HG02678 (cell line): ENCODE data around the gene OPN4.
"Not testable (repeated sequence)": the region's sequence is repeated elsewhere in the genome, so short reads cannot be mapped to it uniquely, and the experiment has no call there.

Source experiments
- ATAC-seq: cut with Tn5 transposase; IDR thresholded peaks from one replicate; pipeline ENCODE4 v1.9.1; 2021; ENCODE audit warnings: mild to moderate bottlenecking, moderate library complexity; ENCODE audit not compliant: unreplicated experiment

OPN4 gene, protein sequence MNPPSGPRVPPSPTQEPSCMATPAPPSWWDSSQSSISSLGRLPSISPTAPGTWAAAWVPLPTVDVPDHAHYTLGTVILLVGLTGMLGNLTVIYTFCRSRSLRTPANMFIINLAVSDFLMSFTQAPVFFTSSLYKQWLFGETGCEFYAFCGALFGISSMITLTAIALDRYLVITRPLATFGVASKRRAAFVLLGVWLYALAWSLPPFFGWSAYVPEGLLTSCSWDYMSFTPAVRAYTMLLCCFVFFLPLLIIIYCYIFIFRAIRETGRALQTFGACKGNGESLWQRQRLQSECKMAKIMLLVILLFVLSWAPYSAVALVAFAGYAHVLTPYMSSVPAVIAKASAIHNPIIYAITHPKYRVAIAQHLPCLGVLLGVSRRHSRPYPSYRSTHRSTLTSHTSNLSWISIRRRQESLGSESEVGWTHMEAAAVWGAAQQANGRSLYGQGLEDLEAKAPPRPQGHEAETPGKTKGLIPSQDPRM

DNA sequence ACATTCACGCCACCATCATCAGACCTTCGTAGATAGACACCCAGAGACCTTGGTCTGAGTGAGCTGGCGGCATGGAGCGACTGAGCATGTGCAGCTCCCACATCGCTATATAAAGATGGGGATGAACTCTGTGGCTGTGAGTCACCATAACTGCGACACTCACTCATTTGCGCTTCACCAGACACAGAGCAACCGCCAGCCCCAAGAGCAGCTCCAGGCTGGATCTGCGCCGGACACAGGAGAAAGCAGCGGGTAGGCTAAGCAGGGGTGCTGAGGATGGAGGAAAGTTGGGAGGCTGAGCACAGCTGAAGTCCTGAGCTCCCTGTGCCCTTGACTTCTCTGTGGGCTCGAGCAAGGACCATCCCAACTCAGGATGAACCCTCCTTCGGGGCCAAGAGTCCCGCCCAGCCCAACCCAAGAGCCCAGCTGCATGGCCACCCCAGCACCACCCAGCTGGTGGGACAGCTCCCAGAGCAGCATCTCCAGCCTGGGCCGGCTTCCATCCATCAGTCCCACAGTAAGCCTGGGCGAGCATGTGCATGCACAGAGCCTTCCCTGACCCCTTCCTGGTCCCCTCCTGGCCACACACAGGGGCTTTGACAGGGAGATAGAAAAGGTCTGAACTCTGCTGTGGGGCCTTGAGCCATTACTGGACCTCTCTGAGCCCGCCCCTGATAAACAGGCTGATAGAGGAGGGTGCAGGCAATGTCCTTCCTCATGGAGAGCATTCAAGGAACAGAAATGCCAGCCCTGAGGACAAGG, at the start of gene OPN4:
Gene OPN4, plus strand, starts transcription at position 137 of the 762 bp plus-strand sequence. Its CDS starts 237 bp downstream, at position 374.
- no peak for ATAC-seq

DNA sequence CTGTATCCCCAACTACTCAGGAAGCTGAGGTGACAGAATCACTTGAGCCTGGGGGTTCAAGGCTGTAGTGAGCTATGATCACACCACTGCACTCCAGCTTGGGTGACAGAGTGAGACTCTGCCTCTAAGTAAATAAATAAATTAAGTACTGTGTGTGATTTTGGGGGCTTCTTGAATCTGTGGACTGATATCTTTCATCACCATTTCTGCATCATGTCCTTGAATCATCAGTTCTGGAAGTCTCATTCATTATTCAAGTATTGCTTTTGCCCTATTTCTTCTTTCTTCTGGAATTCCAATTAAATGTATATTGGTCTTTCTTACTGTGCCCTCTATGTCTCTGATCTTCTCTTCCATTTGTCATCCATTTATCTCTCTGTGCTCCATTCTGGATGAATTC, 46.7 kb upstream of the OPN4 start:
- no peak for ATAC-seq

DNA sequence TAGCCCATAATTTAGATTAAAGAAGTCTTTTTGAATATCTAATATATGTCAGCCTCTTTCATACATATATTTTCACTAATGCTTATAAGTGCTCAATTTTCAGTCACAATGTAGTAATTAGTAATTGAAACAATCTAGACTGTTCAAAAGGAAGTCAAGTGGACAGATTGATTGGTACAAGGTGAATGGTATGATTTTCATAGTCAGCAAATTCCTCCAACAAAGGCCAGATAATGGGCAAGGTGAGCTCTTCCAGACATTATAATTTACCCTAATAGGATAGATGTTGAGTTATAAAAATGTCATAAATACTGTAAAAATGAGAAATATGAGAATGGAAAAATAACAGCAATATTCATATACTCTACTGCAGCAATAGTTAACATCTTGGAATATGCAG, 44.4 kb upstream of the OPN4 start:
- no peak for ATAC-seq

DNA sequence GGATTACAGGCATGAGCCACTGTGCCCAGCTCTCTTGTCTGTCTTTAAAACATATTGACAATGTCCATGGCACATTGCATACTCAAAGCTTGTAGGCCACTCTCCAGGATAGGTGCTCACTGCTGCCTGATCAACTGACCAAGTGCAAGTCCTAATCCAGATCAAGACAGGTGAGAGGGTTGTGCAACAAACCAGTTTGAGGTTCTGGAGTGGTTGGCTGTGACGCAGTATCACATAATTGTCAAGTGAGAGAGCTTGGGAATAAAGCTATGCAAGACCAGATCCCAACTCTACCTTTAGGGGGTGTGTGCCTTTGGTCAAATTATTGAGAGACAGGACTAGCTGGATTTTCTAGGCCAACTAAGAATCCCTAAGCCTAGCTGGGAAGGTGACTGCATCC, 43.0 kb upstream of the OPN4 start:
- ATAC-seq = no peak

DNA sequence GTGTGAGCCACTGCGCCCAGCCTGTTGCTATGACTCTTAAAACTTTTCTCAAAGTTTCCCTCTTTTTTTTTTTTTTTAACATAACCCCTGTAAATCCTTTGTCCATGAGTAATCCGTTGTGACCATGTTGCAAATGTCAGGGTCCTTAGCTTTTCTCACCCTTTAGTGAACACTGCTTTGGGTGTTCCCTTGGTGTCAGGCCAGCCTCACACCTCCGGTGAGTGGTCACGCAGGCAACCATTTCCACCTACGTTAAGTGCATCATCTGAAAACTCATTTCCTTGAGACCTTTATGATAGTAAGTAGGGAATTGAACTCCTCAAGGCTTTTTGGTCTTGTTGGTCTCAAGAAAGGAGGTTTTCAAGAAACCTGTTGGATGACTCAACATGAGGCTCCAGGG, 41.3 kb upstream of the OPN4 start:
- no peak for ATAC-seq

DNA sequence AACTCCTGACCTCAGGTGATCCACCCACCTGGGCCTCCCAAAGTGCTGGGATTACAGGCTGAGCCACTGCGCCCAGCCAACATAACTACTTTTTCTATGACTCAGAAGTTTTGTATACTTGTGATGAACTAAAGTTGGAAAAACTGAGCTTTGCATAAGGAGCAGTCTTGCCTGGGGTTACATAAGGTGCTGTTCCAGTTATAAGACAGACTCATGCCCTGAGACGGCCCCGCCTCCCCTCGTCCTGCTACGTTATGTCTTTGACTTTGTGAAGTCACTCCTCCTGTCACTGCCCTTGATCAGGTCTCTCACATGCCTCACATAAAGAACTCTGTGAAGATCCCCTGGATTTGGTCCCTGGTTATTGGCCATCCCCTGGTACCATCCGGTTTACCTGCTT, 40.4 kb upstream of the OPN4 start:
- no peak for ATAC-seq

DNA sequence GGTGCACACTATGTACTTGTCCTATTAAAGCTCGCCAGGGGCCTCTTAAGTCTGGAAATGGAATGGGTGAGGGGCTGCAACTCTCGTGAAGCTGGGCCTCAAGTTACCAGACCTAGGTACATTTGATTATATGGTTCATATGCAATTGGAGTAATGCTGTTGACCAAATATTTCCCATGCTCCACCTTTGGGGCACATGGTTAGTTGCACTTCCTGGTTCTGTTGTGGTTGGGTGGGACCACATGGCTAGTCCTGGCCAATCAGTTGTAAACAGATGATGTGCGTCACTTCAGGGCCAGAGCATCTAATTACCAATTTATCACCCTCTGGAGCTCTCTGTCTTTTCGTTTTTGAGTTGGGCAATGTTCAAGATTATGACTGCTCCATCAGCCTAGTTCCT, 39.5 kb upstream of the OPN4 start:
- no peak for ATAC-seq

DNA sequence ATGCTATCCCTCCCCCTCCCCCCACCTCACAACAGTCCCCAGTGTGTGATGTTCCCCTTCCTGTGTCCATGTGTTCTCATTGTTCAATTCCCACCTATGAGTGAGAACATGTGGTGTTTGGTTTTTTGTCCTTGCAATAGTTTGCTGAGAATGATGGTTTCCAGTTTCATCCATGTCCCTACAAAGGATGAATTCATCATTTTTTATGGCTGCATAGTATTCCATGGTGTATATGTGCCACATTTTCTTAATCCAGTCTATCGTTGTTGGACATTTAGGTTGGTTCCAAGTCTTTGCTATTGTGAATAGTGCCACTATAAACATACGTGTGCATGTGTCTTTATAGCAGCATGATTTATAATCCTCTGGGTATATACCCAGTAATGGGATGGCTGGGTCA, 37.1 kb upstream of the OPN4 start:
- not testable (repeated sequence) for ATAC-seq

DNA sequence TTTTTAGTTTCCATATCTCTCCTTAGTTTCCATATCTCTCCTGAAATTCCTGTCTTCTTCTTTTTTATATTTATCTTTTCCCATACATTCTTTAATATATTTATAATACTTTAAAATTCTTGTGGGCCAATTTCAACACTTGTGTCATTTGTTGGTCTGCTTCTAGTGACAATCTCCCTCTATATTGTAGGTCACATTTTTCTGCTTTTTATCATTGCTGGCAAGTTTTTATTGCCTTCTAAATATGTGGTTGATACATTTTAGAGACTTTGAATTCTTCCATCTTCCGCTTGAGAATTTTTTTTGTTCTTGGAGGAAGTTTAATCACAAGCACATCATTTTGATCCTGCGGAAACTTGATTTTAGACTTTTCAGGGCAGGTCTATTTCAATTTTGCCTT, 26.0 kb upstream of the OPN4 start:
- no peak for ATAC-seq

DNA sequence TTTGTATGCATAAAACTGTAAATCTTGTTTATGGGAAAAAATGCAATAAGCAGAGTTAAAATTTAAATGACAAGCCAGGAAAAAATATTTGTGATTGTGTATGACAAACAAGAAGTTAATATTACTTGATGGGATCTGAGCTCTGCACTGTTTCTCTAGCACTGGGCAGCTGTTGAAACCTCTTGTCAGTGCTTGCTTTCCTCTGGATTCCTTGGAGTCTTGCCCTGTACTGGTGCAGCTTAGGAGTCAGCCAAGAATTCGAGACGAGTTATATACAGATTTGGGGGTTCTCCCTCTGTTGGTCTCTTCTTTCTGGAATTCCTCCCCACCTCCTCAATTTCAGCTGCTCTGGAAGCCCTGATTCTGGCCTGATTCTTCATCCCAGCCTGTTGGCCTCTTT, 24.3 kb upstream of the OPN4 start:
- ATAC-seq = no peak

DNA sequence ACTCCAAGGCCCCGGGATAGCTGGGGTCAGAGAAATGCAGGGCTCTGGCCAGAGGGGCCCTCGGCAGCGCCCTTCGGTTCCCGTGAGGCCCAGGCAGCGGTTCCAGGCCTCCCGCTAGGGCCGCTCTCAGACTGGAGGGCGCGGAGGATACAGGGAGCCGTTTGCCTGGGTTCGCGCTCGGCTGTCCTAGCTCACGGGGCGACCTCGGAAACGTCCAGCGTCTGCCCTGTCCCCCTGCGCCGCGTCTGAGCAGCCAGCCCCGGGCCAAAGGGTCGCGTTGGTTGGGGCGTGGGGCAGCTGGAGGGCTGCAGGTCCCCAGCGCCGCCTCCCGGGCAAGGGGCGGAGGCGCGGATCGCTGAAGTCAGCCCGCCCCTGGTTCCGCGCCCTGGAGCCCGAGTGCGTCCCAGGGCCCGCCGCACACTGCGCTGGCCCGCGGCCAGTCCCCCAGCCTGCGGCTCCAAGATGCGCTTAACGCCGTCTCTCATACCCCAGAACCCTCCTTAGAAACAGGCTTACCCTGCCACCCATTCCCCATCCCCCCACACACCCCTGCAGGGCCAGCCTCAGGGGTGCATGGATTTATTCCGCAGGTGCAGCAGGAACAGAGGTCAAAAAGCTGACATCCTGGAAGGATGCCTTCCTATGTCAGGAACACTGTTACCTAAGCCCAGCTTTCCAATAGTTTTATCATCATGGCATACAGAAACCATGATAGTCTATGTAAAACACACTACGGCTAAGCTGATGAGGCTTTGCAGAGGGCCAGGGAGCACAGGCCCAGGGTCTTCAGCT, 22.1 kb upstream of the OPN4 start:
- ATAC-seq = no peak

DNA sequence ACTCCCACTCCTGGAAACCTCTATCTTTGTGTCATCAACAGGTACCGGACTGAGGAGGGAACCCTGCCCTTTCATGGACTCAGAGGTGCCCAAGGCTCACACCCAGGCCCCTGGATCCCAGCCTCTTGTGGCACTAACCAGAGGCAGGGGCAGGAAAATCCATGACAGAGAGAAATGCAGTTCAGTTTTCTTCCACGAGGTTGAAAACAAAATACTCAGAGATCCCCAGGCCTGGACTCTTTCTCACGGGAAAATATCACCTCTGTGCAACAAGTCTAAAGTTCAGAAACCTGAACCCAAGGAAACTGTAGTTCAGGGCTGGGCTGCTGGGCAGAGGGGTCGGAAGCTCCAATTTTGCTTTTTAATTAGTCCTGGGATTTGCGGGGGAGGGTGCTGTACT, 21.4 kb upstream of the OPN4 start:
- no peak for ATAC-seq

DNA sequence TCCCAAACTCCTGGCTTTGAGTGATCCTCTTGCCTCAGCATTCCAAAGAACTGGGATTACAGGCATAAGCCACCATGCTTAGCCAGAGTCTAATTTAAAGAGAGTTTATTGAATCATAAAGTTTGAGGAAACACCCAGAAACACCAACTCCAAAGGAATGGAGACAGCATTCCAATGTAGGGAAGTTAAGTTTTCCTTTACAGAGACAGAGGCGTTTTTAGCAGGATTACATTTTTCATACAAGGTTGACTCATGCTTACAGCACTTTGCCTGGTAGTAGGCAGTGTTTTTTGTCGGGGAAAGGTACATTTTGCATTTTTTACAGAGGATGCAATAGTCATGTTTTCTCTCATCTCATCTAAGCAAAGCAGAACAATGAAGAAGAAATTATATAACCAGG, 18.9 kb upstream of the OPN4 start:
- no peak for ATAC-seq

DNA sequence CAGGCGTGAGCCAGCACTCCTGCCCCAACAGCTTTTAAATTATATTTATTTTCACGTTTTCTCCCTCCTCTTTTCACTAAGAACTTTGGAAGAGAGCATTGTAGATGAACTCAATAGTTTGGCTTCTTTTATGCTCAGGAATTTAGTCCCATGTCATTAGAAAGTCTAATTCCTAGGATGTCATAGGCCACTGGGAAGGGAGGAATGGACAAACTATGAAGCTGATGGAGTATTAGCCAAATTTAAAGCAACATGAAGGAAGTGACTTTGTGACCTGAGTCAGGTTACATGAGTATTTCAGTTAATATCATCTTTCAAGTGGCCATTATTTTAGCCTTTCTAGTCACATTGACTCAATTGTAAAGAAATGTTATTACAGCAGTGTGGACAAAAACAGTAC, 18.0 kb upstream of the OPN4 start:
- no peak for ATAC-seq

DNA sequence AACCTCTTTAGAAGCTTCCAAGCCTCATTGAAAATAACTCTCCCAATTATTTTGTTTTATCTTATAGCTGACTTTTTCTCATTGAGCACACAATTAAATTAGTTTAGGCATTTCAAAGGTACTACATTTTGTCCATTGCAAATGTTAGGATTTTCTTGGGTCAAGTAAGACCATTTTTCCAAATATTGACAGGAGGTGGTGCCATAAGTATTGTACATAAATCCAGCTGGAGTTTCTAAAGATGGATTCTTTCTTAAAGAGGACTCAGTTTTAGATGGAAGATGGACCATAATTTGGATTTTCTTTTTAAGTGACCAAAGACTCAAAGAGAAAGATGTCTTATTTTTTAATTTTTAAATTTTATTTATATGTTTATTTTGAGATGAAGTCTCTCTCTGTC, 12.3 kb upstream of the OPN4 start:
- no peak for ATAC-seq

DNA sequence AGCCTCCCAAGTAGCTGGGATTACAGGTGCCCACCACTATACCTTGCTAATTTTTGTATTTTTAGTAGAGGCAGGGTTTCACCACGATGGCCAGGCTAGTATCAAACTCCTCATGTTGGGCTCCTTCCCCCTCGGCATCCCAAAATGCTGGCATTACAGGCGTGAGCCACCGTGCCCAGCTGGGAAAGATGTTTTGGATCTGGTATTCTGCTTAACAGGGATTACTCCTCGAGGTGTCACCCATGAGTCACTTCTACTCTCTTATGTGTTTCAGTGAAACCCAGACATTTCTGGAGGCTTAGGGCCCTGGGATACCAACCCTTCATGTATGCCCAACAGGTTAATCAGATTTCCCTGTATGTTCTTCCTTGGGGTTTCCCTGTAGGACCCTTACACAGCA, 11.8 kb upstream of the OPN4 start:
- ATAC-seq = no peak

DNA sequence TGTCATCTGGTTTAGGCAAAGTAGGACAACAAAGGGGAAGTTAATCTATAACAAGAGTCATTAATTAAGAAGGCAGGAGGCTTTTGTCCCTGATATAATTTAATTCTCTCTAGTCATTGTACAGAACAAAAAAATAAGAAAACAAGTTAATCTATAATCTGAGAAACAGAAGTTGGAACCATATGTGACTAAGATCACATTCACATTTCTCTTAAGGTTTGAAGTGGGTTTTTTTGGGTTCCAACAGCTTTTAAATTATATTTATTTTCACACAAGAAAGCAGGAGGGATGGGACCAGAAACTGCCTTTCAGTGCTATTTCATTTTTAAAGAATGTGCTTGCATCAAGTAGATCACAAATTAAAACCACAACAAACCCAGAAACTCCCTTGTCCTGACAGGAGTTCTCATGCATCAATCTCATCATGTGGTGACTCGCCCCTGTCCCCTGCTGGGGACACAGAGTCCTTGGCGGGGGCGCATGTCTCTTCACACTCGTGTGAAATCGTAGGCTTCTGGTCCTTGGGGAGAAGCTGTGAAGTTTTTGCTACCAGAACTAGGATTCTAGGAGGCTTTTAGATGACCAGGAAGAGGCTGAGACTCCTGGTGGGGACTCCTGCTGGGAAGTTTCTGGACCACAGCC, 10.1 kb upstream of the OPN4 start:
- ATAC-seq = no peak

DNA sequence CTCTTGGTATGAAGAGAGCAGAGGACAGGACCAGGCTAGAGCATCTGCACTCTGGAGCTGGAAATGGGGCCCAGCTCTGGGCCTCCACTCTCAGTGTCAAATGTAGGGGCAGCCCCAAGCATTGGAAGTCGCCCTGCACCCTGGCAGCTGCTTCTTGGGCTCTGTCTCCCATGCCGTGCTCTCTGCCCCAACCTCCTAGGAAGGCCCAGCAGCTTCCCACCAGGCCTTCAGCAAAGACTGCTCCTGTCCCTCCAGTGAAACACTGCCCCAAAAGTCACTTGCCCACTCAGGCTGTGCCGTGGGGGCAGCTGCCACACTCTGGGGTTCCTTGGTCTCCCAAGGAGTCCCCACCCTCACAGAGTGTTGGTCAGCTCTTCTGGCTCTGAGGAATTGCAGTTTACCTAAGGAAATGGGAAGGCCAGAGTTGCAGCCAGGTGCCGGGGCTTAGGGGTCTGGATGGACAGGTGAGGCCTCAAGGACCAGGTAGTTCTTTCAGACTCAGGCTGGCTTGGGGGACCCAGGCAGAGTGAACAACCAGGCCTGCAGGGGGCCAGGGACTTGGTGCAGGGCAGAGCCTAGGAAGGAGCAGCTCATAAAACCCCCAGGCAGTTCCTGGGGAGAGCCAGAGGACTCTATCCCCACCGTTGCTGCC, 9.4 kb upstream of the OPN4 start:
- no peak for ATAC-seq

DNA sequence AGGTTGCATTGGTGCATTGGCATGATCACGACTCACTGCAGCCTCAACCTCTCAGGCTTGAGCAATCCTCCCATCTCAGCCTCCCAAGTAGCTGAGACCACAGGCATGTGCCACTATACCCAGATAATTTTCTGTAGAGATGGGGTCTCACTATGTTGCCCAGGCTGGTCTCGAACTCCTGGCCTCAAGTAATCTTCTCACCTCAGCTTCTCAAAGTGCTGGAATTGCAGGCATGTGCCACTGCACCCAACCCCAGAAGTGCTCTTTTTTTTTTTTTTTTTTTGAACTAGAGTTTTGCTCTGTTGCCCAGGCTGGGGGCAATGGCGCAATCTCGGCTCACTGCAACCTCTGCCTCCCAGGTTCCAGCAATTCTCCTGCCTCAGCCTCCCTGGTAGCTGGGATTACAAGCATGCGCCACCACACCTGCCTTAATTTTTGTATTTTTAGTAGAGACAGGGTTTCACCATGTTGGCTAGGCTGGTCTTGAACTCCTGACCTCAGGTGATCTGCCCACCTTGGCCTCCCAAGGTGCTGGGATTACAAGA, 8.7 kb upstream of the OPN4 start:
- not testable (repeated sequence) for ATAC-seq

DNA sequence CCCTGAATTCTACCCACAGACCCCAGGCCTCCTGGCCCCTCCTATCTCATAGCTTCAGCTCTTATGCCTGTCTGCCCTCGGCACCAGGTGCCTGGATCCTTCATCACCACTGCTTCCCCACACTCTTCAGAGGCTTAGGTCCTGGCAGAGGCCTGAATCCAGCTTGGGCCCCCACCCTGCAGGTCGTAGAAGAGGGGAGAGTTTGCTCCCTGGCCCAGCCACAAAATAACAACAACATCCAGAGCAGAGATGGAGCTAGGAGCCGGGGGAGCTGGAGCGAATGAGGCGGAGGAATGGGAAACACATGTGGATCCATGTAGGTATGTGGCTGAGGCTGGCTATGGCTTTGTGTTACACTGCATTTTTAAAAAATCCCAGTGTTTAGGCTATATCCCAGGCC, 7.8 kb upstream of the OPN4 start:
- ATAC-seq = no peak
